Mucosa of rectum (tissue), 2 donors: ENCODE measurements around the gene MFGE8.

ENCODE experiments used
- H3K27ac ChIP-seq, 2 donors: one replicate each; pipeline ENCODE4 v1.7.0; 2013; ENCODE audit warnings: inconsistent platforms in 2 of 2, low read depth in 2 of 2, low read length in 2 of 2
- H3K27me3 ChIP-seq, 2 donors: one replicate each; pipeline ENCODE4 v1.7.0; 2013; ENCODE audit warnings: low read length in 2 of 2; ENCODE audit not compliant: control insufficient read depth in 2 of 2, insufficient read depth in 2 of 2
- H3K36me3 ChIP-seq, 2 donors: one replicate each; pipeline ENCODE4 v1.7.0; 2013; ENCODE audit warnings: low read length in 2 of 2; ENCODE audit not compliant: control insufficient read depth in 2 of 2, insufficient read depth in 2 of 2
- H3K4me1 ChIP-seq, 2 donors: one replicate each; pipeline ENCODE4 v1.7.0; 2013; ENCODE audit warnings: low read length in 2 of 2, mild to moderate bottlenecking in 1 of 2; ENCODE audit not compliant: control insufficient read depth in 2 of 2, insufficient read depth in 2 of 2
- H3K4me3 ChIP-seq, 2 donors: one replicate each; pipeline ENCODE4 v1.7.0; 2013; ENCODE audit warnings: low read length in 2 of 2
- H3K9ac ChIP-seq, 2 donors: one replicate each; pipeline ENCODE4 v1.7.0; 2013; ENCODE audit warnings: low read length in 2 of 2, low read depth in 1 of 2, mild to moderate bottlenecking in 1 of 2
- H3K9me3 ChIP-seq, 2 donors: one replicate each; pipeline ENCODE4 v1.7.0; 2013; ENCODE audit warnings: low read length in 2 of 2; ENCODE audit not compliant: control insufficient read depth in 2 of 2
- donor health status: healthy.
- donor health status: Normal muscosa, but diverticular disease.

The MFGE8 gene, protein sequence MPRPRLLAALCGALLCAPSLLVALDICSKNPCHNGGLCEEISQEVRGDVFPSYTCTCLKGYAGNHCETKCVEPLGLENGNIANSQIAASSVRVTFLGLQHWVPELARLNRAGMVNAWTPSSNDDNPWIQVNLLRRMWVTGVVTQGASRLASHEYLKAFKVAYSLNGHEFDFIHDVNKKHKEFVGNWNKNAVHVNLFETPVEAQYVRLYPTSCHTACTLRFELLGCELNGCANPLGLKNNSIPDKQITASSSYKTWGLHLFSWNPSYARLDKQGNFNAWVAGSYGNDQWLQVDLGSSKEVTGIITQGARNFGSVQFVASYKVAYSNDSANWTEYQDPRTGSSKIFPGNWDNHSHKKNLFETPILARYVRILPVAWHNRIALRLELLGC

DNA sequence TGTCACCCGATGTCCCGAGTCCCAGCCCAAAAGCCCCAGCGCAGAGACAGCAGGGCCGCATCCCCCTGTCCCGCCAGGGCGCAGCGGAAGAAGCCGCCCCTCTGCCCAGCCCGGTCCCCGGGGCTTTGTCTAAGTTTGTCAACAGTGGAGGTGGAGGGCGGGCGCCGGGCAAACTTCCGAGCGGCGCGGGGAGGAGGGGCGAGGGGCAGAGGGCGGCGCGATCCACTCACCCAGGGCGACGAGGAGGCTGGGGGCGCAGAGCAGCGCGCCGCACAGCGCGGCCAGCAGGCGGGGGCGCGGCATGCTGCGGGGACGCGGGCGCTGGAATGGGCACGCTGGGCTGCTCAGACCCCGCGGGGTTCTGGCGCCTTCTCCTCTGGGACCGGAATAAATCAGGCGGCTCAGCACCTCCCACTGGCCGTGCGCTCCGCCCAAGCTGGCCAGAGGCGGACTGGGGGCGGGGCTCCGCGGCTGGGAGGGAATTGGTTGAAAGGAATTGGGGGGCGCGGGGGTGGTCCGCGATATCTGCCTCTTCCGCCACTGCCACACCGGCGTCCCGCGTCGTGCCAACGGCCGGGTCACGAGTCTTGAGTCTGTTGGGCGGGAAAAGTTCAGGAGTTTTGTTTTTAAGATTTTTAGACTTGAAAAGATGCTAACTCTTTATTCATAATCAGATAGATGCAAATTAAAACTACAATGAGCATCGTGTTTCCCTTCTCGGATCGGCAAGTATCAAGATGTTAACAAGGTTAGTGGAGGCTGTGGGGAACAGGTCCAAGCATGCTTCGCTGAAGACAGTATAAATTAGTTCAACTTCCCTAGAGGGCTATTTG is at the start of gene MFGE8:
MFGE8 (minus strand) TSS at position 363 of the 833 bp plus-strand sequence; CDS start at position 303, 60 bp downstream.
- no peaks in the 10 kb centered on the region for H3K36me3 ChIP-seq
- no peaks in the 10 kb centered on the region for H3K9me3 ChIP-seq
- H3K9ac ChIP-seq = peak within 1 kb of the TSS; percentile 44 to 71
- peak within 1 kb of the TSS; percentile 52 to 55 for H3K27ac ChIP-seq
- H3K4me1 ChIP-seq = peaks cover 0 to 5% of the 10 kb centered on the region in 2 donors
- peak within 1 kb of the TSS; percentile 69 to 70 for H3K4me3 ChIP-seq
- peaks cover 0 to 2% of the 10 kb centered on the region in 2 donors for H3K27me3 ChIP-seq

DNA sequence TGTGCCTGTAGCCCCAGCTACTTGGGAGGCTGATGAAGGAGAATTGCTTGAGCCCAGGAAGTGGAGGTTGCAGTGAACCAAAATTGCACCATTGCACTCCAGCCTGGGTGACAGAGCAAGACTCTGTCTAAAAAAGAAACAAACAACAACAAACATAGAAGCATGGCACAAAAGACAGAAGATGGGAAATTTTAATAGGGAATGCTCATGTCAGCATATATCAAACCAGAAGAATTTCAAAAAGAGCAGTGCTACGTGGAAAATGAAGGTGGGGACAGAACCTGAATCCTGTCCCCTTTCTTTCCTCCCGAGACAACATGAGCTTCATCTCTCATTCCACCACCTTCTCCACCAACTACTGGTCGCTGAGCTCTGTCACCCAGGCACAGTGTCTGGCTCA is 46.3 kb upstream of the MFGE8 start:
- Histone ChIP-seq H3K27ac (no peak overlapping the region), H3K36me3 (no peaks in the 10 kb centered on the region), H3K9ac (no peak overlapping the region), H3K27me3 (no peaks in the 10 kb centered on the region), H3K9me3 (no peaks in the 10 kb centered on the region), H3K4me1 (no peaks in the 10 kb centered on the region), H3K4me3 (no peak overlapping the region)

DNA sequence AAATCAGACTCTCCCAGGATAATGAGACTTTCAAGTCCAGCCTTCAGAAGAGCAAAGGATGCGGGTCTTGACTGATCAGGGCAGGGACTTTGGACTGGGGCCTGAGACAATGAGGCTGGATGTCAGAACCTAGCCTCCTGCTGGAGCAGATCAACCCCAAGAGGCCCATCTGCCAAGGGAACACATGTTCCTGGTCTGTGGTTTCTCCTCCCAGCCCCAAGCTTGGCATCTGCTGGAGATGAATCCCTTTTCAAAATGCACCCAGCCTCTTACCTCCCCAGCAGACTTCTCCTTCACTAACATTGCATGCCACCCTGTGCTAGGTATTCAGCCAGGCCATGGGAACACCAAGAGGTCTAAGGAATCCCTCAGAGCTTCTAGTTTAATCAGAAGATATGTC is 43.7 kb upstream of the MFGE8 start:
- H3K4me1 ChIP-seq = no peaks in the 10 kb centered on the region
- H3K27me3 ChIP-seq = no peaks in the 10 kb centered on the region
- H3K27ac ChIP-seq = no peak overlapping the region
- H3K4me3 ChIP-seq = no peak overlapping the region
- no peaks in the 10 kb centered on the region for H3K9me3 ChIP-seq
- H3K9ac ChIP-seq = no peak overlapping the region
- no peaks in the 10 kb centered on the region for H3K36me3 ChIP-seq

DNA sequence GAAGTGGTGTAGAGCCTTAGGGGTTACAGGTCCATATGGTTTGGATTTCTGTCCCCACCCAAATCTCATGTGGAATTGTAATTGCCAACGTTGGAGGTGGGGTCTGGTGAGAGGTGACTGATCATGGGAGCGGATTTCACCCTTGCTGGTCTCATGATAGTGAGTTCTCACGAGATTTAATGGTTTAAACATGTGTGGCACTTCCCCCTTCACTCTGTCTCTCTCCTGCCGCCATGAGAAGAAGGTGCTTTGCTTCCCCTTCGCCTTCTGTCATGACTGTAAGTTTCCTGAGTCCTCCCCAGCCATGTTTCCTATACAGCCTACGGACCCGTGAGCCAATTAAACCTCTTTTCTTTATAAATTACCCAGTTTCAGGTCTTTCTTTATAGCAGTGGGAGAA is 43.1 kb upstream of the MFGE8 start:
- Histone ChIP-seq H3K4me1 (no peaks in the 10 kb centered on the region), H3K4me3 (no peak overlapping the region)

DNA sequence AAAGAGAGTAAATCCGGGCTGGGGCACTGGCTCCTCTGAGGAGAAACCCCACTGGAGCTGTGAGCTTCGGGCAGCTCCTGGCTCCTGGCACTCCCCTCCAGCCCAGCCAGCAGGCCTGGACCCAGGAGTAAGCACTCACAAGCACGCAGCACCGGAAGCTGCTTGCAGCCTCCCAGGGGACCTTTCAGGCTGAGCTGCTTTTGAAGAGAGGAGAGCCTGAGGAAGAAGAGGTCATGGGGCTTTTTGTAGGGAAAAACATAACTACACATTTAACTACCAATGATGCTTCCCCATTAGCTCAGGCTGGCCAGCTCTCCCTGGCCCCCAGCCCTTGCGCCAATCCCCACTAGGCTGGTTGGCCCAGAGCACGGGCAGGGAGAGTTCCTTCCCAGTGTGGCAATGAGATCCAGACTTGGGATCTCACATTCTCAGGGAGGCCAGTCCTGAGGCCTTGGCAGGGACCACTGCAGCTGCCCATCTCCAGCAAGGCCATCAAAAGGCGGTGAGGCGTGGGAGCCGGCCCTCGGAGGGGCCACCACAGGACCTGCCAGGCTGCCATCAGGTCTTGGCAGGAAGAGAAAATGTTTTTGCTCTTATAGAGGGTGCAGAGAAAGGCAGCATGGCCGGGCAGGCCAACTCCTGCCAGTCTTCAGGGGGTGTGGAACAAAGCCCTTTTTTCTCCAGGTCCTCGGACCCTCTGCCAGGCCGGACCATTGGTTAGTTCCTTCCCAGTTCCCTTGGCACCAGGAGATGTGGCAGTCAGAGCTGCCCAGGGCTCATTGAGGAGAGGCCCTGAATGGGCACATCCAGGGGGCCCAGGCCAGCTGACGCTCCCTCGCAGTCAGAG is 41.5 kb upstream of the MFGE8 start:
- Histone ChIP-seq H3K4me1 (no peaks in the 10 kb centered on the region), H3K9ac (no peak overlapping the region), H3K36me3 (no peaks in the 10 kb centered on the region), H3K9me3 (no peaks in the 10 kb centered on the region), H3K4me3 (no peak overlapping the region), H3K27ac (no peak overlapping the region), H3K27me3 (no peaks in the 10 kb centered on the region)

More for the DNA sequence above, 43.1 kb upstream of the MFGE8 start:
- Histone ChIP-seq H3K36me3 (no peaks in the 10 kb centered on the region), H3K9ac (no peak overlapping the region), H3K27ac (no peak overlapping the region), H3K27me3 (no peaks in the 10 kb centered on the region), H3K9me3 (no peaks in the 10 kb centered on the region)

DNA sequence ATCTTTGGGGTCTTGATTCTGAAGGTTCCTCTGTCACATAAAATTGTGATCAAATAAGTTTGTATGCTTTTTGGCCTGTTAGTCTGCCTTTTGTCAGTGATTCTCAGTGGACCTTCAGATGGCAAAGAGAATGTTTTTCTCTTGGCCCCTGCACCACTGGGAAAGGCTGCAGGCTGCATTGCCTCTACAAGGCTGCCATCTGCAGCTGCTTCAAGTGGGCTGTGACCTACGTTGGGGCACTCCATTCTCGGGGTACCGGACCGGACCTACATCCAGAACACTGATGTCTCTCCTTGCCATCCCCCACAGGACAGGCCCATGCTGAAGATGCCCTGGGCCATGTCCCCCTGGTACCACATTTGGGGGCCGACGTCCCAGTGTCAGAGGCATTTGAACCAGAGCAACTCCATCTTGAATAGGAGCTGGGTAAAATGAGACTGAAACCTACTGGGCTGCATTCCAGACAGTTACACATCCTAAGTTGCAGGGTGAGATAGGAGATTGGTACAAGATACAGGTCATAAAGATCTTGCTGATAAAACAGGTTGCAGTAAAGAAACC is 37.5 kb upstream of the MFGE8 start:
- H3K9me3 ChIP-seq = no peaks in the 10 kb centered on the region
- H3K36me3 ChIP-seq = no peaks in the 10 kb centered on the region
- H3K27me3 ChIP-seq = no peaks in the 10 kb centered on the region
- no peak overlapping the region for H3K27ac ChIP-seq
- no peaks in the 10 kb centered on the region for H3K4me1 ChIP-seq
- no peak overlapping the region for H3K9ac ChIP-seq
- H3K4me3 ChIP-seq = no peak overlapping the region

DNA sequence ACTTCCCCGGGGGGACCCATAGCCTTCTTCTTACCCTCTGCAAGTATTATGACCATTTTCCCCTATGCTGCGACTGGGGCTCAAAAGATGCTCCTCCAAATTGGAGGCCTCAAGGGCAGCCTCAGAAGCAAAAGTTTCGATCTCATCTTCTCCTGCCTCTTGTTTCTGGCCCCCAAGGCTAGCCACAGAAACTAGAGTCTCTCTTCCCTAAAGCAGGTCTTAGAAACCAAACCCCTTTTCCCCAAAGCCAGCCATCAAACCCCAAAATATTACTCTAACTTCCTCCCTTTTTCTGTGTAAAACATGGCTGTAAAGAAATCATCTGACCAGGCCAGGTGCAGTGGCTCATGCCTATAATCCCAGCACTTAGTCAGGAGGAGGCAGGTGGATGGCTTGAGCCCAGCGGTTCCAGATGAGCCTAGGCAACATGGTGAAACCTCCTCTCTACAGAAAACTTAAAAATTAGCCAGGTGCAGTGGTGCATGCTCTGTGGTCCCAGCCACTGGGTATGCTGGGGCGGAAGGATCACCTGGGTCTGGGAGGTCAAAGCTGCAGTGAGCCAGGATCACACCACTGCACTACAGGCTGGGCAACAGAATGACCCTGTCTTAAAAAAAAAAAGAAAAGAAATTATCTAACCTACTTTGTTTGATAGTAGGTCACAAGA is 36.7 kb upstream of the MFGE8 start:
- Histone ChIP-seq H3K27me3 (no peaks in the 10 kb centered on the region), H3K9me3 (no peaks in the 10 kb centered on the region), H3K27ac (no peak overlapping the region), H3K4me1 (no peaks in the 10 kb centered on the region), H3K36me3 (no peaks in the 10 kb centered on the region), H3K9ac (no peak overlapping the region), H3K4me3 (no peak overlapping the region)

DNA sequence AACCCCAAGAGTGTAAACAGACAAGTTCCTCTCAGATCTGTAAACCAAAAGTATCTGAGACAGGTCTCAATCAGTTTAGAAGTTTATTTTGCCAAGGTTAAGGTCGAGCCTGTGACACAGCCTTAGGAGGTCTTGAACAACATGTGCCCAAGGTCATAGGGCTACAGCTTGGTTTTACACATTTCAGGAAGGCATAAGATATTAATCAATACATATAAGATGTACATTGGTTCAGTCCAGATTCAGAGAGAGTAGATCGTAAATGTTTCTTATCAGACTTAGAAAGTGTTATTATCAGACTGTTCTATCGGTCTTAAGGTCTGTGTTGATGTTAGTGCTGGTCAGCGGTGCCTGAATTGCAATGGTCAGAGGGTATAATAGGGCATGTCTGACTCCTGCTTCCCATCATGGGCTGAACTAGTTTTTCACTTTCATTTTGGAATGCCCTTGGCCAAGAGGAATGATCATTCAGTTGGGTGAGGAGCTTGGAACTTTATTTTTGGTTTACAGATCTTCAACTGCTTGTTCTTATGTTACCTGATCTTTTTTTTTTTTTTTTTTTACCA is 27.0 kb upstream of the MFGE8 start:
- Histone ChIP-seq H3K27ac (no peak overlapping the region), H3K9me3 (no peaks in the 10 kb centered on the region), H3K4me1 (no peaks in the 10 kb centered on the region), H3K36me3 (no peaks in the 10 kb centered on the region), H3K27me3 (no peaks in the 10 kb centered on the region), H3K4me3 (no peak overlapping the region), H3K9ac (no peak overlapping the region)

DNA sequence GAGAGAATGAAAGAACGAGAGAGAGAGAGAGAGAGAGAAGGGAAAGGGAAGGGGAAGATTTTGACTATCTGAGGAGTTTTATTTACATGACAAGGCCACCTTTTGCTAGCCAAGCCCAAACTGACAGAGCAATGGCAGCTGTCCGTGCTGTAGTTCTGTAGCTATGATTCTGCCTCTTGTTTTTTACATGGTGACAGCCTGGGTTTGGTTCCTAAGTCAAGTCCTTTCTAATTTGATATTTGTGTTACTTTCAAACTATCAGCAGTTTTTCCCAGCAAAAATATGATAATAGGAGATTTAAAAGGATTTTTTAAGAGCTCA is 26.3 kb upstream of the MFGE8 start:
- Histone ChIP-seq H3K4me3 (no peak overlapping the region), H3K4me1 (no peaks in the 10 kb centered on the region), H3K27ac (no peak overlapping the region), H3K27me3 (no peaks in the 10 kb centered on the region), H3K36me3 (no peaks in the 10 kb centered on the region), H3K9me3 (no peaks in the 10 kb centered on the region), H3K9ac (no peak overlapping the region)
